SHP77 treated with DMSO at 0.1 percent for 48 hours (cell line): Measurements from ENCODE around the gene SYNPO.

ENCODE experiments used
- DNase-seq: peaks from one replicate; lab custom pipeline; 2025; lab: John Stamatoyannopoulos, UW

Gene SYNPO

DNA sequence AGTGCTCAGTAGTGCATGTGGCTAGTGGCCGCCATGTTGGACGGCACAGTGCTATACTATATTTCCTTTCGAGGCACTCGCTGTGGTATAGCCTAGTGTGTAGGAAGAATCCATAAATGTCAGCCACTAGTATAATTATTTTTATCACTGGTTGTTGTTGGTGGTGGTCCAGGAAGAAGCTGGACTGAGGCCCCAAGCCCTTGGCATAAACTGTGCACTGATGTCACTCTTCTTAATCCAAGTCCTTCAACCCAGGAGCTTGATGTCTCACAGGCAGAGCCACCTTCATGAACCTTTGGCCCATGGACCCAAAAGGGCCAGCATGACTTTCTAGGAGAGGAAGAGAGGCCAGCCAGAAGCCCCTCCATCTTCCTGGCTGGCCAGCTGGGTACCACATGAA lies 32.5 kb upstream of the SYNPO start:
- DNase-seq = no peak

DNA sequence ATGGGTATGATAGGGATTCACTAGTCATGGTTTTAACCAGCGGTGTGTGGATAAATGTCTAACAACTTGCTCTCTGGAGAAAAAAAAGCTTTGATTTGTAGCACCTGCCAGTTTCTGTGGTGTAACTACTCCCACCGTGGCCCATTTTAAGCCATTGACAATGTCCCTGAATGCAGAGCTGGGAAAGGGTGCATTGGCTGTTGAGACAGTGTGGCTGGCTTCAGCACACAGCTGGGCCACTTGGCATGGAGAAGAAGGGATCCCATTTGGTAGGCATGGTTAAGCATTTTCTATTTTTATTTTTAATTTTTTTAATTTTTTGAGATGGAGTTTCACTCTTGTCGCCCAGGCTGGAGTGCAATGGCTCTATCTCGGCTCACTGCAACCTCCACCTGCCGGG lies 31.5 kb upstream of the SYNPO start:
- no peak for DNase-seq

DNA sequence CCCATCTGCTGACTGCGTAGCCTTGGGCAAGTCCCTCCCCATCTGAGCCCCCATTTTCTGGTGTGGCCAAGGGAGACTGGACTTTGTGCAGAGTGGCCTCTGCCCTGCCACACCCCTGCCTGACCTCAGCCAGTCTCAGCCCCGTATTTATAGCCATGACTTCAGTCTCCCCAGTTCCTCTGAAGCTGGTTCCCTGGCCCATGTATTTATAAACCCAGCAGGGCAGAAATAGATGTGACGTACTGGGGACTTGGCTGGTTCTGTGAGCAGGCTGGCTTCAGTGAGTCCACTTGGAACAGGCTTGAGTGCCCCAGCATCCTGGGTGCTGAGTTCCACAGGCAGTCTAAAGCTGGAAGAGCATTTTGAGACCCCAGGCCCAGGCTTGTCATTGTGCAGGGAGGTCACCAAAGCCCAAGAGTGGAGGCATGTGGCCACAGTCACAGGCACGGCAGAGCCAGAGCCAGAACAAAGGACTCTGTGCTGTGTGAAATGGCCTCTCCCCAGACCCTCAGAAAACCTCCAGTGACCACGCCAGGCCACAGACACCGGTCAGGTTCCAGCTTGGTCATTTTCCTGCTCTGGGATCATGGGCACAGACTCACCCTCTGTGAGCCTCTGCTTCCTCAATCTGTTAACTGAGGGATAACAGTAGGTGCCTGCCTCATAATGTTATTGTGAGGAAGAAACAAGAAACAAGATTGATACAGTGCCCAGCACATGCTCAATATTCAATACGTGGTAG lies 30.4 kb upstream of the SYNPO start:
- DNase-seq = no peak

DNA sequence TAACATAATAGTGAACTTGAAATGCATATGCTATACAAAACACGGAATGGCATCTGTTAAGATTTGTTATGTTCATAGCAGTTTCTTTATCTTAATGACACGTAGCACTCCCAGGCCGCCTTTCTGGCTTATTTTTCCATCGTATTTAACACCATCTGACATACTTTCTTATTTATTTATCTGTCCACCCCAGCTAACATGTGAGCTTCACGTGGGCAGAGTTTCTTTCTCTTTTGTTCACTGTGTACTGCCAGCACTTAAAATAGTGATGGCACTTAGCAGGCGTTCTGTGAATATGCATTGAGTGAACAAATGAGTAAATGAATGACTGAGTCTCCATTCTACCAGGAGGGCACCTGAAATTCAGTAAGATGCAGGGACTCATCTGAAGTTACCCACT lies 29.4 kb upstream of the SYNPO start:
- no peak for DNase-seq

DNA sequence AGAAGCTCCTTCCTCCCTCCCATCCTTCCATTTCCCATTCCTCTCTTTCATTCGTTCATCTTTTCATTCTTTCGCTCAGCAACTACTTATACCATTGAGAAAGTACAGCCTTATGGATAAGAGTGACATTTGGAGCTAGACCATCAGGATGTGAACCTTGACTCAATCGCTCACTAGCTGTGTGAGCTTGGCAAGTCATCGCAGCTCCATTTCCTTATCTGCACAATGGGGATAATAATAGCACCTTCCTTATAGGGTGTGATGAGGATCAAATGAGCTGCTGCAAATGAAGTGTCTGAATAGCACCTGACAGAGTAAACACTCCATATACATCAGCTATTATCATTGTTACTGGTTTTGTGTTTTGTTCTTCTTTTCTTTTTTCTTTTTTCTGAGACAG lies 28.1 kb upstream of the SYNPO start:
- DNase-seq = no peak

DNA sequence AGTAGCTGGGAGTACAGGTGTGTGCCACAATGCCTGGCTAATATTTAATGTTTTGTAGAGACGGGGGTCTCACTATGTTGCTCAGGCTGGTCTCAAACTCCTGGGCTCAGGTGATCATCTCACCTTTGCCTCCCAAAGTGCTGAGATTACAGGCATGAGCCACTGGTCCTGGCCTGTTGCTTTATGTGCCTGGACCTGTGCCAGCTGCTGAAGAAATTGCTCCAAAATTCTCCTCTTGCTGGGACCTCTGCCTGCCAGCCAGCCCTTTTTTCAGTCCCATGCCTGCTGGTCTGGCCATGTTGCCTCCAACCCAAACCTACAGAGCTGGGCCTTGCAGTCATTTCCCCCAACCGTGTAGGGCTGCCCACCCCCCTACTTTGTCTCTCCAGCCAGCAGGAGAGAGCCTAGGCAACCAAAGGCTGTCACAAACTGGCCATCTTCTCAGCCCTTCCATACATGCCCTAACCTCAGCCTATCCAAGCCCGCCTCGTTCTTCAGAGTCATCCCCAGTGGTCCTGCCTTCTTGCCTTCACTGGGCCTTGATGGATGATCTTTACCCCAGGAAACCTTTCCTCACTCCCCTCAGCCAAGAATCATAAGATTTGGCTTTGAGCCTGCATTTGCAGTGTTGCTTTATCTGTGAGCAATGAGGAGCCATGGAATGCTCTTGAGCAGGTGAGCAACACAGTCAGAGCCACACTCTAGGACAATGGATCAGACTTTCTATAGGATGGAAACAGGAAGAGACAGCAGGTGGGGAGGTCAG lies 27.4 kb upstream of the SYNPO start:
- no peak for DNase-seq

DNA sequence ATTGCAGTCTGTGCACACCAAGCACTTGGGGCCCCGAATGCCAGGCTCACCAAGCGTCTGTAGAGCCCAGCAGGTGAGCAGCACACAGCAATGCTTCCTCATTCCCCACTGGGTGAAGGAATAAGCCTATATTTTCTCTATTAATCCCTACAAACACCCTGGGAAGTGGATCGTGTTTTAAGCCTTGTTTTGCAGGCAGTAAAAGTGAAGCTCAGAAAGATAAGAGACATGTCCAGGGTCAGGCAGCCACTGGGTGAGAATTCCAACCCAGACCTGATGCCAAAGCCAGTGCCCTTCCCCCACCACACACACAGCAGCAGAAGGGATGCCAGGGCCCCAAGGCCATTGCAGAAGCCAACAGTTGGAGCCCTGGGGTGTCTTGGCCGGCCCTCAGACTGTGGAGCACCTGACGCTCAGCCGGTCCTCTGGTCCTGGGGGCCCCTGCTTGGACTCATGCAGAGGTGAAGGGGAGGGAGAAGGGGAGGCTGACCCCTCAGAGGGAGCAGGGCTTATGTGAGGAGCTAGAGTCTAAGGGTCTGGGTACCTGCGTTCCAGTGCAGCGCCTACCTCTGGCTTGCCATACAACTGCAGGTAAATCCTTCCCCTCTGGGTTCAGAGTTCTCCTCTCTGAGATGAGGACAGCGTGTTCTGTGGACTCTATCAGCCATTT lies 26.3 kb upstream of the SYNPO start:
- DNase-seq = no peak

DNA sequence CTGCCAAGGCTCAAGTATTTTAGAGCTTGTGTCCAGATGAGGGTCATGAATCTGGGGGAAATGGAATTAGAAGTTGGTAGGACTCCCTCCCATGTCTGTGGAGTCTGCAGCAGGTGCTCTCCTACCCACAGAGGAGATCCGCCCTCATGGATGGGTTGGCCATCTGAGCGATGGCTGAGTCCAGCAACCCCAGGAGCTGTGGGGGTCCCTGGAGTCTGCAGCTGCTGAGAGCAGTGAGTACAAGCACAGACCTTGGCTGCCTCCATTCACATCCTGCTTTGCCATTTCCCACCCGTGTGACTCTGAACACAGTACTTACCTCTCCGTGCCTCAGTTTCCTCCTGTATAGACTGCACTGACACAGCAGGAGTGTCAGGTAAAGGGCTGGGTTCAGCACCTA lies 25.8 kb upstream of the SYNPO start:
- DNase-seq = no peak

DNA sequence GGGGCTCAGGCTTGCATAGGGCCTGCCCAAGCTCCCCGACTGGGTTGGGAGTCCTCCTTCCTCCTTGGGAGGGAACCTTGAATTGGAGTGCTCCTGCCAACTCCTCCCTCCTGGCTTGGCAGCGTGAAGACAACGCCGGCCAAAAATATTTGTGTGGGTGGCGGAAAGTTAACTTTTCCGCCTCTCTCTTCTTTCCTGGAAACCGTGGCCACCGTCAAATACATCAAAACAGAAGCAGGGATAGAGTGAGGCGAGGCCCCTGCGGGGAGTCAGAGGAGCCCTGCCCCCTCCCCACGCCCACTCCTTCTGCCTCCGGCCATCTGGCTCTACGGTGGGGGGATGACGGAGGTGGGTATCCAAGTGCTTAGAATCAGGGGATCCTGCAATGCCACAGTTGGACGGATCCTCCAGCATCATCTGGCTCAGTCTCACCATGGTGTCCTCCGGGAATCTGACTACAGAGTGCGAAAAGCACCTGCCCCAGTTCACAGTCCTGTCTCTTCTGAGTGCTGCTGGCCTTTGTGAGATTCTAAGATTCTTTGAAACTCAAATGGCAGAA lies 25.2 kb upstream of the SYNPO start:
- DNase-seq = no peak

DNA sequence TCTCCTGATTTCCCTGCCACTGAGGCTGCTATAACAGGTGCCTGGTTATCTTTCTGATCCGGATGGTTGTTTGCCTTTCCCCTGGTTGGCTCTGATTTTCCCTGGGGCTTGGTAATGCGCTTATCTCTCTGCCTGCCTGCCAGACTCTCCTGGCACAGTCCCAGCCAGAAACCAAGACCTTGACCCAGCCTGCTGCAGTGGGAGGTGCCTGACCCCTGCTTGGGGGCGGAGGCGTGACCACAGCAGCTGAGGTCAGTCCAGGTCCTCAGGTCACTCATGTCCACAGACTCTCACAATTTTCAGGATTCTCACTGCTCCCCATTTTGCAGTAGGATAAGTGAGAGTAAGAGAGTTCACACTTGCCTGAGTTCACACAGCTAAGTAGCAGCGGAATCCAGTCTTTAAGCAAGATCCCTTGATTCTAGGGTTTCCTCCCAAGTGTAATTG lies 24.4 kb upstream of the SYNPO start:
- DNase-seq = no peak

DNA sequence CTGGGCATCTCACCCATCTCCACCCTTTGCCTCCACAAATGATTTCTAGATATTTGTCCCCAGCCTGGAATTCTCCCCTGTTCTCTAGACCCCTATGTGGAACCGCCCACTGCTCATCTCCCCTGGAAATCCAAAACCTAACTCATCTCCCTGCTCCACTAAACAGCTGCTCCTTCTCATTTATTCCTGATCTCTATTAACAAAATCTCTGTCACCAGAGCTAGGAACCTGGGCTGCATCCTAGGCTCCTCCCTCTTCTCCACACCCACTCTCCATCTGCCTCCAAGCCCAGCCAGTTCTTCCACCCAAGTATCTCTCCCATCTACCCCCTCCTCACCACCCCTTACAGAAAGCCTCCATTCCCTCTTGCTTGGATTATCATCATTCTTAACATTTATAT lies 24.0 kb upstream of the SYNPO start:
- no peak for DNase-seq

DNA sequence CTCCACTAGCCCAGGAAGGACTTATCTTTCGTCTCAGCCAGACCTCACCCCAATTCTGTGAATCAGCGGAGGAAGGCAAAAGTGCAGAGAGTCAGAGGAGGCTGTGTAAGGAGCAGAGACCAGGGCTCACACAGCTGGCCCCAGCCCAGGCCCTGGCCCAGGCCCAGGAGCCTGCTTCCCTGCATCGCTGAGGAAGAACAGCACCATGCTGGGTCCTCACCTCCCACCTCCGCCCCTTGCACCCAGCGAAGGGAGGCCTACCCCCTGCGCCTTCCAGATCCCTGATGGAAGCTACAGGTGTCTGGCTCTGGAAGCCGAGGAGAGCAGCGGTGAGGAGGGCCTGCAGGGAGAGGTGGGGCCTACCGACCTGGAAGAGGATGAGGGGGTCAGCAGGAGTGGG lies 22.3 kb upstream of the SYNPO start:
- no peak for DNase-seq

DNA sequence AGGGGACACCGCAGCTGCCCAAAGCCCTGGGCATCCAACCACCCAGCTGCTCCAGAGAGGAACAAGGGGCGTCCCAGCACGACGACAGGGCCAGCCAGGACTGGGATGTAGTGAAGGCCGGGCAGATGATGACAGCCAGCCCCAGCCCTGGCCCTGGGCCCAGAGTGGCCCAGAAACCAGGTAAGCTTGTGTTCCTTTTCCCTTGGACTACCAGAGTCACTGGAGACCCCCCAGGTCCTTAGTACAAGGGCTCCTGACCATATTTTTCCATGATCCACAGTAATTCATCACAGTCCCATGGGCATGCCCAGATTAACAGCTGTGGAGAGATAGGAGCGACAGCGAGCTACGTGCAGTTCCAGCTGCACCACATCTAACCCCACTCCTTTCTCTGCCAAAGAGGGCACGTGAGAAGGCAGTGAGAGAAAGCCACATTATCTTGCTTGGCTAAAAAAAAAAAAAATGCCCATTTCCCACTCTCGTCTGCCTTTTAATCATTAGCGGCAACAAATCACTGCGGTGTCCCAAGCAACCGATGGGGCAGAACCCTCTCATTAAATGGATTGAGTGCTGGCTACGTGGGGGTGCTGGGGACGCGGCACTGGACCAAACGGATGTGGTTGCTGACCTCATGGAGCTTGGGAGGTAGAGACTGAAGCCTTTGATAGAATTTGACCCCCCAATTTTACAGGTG lies 21.7 kb upstream of the SYNPO start:
- DNase-seq = no peak

DNA sequence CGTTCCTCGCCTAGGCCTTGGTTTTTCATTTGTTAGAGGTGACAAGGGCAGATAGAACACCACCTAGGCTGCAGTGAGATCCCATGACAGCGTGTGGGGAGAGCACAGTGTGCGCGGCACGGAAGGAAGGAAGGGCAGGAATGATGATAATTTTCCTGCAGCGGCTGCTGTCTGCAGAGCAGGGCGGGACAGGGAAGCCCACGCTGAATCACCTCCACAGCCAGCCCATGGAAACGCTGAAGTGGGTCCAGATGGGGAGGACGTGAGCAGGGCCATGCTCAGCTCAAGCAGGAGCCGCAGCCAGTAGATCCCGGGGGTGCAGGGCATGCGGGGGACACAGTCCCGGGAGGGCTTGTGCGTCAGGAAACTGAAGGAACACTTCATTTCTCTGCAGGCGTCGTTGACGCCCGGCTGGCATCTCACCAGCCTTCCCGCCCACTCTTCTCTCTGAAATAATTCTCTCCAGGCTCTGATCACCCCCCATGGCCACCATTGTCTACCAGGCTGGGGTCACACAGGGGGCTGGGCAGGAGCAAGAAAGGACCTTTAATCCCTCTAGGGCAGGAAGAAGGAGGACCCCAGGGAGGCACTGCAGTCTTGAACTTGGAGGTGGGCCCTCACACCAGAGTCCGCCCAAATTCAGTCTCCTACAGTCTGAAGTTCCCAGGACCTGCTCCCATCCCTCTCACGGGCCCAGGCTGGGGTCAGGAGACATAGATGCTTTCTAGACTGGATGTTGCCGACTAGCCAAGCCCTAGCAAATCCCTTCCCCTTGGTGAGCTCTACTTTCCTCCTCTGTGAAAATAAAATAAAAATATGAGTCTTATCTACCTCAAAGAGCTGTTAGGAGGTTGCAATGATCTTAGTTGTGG lies 20.9 kb upstream of the SYNPO start:
- DNase-seq = no peak

DNA sequence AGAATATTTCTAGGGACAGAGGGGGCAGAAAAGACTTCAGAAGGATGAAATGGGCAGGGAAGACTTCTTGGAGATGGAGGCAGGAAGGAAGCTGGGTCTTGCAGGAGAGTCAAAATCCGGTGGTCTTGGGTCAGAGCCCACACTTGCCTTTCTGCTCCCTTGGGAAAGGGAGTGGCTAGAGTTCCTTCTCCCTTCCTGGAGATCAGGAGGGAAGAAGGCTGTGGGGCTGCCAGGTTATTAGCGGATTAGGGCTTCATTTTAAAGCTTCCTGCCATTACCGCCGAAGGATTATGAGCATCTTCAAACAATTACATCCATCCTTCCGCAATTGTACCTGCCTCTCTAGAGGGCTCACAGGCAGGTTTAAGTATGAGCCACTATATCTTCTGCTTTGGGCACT lies 19.2 kb upstream of the SYNPO start:
- DNase-seq = no peak

DNA sequence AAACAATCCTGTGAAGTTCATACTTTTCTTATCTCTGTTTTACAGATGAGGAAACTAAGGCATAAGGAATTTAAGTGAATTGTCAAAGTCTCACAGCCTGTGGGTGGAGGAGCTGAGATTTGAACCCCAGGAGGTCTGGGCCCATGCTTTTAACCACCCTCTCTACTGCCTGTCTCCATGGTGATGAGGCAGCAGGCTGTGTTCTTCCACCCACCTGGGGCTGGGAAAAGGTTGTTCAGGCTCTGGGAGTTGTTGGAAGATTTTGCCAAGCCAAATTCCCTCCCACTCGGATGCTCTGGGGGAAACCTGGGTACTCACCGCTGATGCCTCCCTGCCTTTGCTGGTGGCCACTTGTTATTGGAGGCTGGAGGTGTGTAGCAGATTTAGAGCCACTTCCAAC lies 18.3 kb upstream of the SYNPO start:
- DNase-seq = no peak

DNA sequence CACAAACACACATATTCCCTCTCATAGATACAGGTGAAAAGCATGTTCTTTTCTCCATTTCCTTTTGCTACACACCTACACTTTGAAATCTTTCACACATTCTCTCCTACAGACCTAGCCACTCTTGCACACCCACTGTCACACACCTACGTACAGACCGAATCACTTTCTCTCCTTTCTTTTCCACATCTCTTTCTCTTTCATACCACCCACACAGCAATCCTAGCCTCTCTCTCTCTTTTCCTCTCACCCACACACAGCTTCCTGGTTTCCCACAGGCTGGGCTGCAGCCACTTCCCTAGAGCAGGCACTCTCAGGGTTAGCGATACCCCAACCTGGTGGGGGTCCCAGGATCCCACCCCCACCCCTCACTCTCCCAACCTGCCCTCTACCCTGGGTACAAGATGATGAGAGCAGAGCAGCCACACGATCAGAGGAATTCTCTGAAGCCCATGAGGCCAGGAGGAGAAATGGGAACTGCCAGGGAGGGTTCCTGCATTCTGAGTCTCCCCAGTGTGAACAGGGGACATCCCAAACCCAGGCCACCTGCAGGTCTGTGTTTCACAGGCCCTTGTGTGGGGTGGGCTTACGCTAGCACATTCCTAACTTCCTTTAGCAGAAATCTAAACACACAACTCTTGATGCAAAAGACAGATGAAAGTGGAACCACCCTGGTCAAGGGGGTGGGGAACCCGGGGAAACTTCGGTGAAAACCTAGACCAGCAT lies 17.1 kb upstream of the SYNPO start:
- DNase-seq = no peak

DNA sequence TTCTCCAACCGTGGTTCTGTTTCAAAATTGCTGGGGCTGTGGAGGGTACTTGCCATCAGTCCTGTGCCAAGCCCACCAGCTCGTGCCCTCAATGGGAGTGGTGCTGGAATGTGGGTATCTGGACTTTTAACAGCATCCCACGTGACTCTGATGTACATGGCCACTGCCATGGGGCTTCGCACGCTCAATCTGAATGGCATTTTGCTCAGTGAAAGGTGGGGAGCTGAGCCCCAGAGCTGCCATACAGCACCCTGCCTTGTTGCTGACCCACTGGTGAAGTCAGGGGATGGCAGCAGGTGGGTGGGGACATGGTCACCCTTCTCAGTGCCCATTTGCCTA lies 16.6 kb upstream of the SYNPO start:
- DNase-seq = no peak

DNA sequence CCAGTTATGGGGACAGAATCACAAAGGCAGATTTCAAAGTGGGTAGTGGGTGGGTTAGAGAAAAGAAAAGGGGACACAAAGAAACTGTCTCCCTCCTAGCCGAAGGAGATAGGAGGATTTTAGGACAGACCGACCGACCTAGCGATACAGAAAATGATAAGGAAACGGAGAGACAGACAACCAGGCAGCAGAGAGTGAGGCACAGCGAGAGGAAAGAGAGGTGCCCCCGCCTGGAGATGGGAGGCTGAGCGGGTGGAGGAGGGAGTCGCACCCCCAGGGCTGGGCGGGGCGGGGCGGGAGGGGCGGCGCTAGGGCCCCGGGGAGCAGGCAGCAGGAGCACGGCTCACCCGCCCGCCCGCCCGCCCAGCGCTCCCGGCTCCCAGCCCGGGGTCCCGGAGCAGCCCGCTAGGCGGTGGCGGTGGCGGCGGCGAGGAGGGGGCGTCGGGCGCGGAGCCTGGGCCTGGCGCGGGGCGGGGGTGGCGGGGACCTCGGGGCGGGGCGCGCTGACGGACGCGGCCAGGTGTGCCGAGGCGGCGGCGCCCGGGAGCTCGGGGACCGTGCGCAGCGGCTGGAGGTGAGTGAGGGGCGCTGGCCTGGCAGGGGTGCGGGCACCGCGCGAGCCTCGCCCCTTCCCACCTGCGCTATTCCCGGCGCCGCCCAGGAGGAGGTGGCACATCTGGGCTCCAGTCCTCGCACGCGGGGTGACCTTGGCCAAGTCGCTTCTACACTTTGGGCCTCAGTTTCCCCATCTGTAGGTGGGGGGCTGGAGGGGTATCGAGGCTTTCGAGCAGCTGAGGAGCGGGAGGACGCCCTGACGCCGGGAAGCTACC lies 15.9 kb upstream of the SYNPO start:
- DNase-seq = no peak

DNA sequence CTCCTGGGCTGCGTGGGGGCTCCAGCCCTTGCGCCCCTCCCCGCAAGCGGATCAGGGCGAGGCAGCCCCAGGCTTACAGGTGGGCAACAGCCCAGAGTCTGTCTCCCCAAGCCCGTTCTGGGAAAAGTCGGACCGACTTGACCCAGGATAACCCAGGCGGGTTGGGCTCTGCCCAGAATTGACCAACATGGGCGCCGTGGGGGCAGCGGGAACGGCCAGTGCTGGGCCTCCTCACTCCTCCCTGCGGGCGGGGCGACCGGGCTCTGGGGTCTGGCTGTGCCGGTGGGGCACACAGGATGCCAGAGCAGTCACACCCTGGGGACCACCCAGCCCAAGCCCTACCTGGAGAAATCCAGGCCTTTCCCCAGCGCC lies 15.3 kb upstream of the SYNPO start:
- no peak for DNase-seq
